T-helper 17 cell (primary cell): Measurements from ENCODE around the gene RIMBP2. TPM values are rescaled to one million over a fixed set of nuclear protein-coding genes. Genes with fewer than 3 reads are reported as not detected.

ENCODE experiments used
- ATAC-seq: fragments of 150-1000 bp; cut with Tn5 transposase; 2 replicates; pipeline ENCODE4 v1.10.0; 2021; ENCODE audit warnings: mild to moderate bottlenecking, moderate library complexity
- DNase-seq, 3 donors: peaks; one replicate each; pipeline versions ENCODE4 v3.0.0 to v3.0.0-alpha.2; 2020 to 2021
- H3K9me3 ChIP-seq: one replicate; pipeline ENCODE4 v1.7.0; 2013; ENCODE audit warnings: low read length, mild to moderate bottlenecking; ENCODE audit not compliant: control insufficient read depth, poor library complexity, severe bottlenecking
- H3K27ac Mint-ChIP-seq: one replicate; pipeline ENCODE4 v1.8.0; 2022; ENCODE audit warnings: mild to moderate bottlenecking, moderate library complexity, mixed read lengths
- H3K27me3 Mint-ChIP-seq: one replicate; pipeline ENCODE4 v1.8.0; 2022; ENCODE audit warnings: mixed read lengths
- H3K36me3 Mint-ChIP-seq: one replicate; pipeline ENCODE4 v1.8.0; 2022; ENCODE audit warnings: low read depth, mixed read lengths
- H3K4me1 Mint-ChIP-seq: one replicate; pipeline ENCODE4 v1.8.0; 2022; ENCODE audit warnings: mild to moderate bottlenecking, mixed read lengths
- H3K4me3 Mint-ChIP-seq: one replicate; pipeline ENCODE4 v1.8.0; 2022; ENCODE audit warnings: mild to moderate bottlenecking, moderate library complexity, mixed read lengths
- total RNA-seq, 4 donors: library from RNA in 2 of 4; stranded (reverse) in 2 of 4; gene quantifications; one replicate each; pipeline ENCODE4 v1.2.3 and lab custom pipeline; 2022 to 2026

Gene RIMBP2
- total RNA-seq, 2 donors from 2014 or later: not detected

- DNase-seq (no peak), ATAC-seq (no peak)
- H3K4me3 Mint-ChIP-seq: no peak overlapping the region
- no peak overlapping the region for H3K27ac Mint-ChIP-seq
- H3K27me3 Mint-ChIP-seq: no peaks in the 10 kb centered on the region
- no peaks in the 10 kb centered on the region for H3K4me1 Mint-ChIP-seq
- no peaks in the 10 kb centered on the region for H3K36me3 Mint-ChIP-seq
- H3K9me3 ChIP-seq: peaks cover 3% of the 10 kb centered on the region
These were observed 245.1 kb downstream of the RIMBP2 start for GRCh38 chr12:130470969-130471368.

- peaks cover 3% of the 10 kb centered on the region for H3K9me3 ChIP-seq
- H3K4me3 Mint-ChIP-seq: no peak overlapping the region
- H3K36me3 Mint-ChIP-seq: no peaks in the 10 kb centered on the region
- H3K4me1 Mint-ChIP-seq: no peaks in the 10 kb centered on the region
- no peak overlapping the region for H3K27ac Mint-ChIP-seq
- no peaks in the 10 kb centered on the region for H3K27me3 Mint-ChIP-seq
- DNase-seq: no peak
- ATAC-seq: no peak
These were observed 246.5 kb downstream of the RIMBP2 start for GRCh38 chr12:130469552-130469951.

- DNase-seq (no peak), ATAC-seq (no peak)
- H3K27me3 Mint-ChIP-seq: no peaks in the 10 kb centered on the region
- no peak overlapping the region for H3K27ac Mint-ChIP-seq
- H3K36me3 Mint-ChIP-seq: no peaks in the 10 kb centered on the region
- no peak overlapping the region for H3K4me3 Mint-ChIP-seq
- H3K4me1 Mint-ChIP-seq: no peaks in the 10 kb centered on the region
- peaks cover 3% of the 10 kb centered on the region for H3K9me3 ChIP-seq
These were observed 247.3 kb downstream of the RIMBP2 start for GRCh38 chr12:130468700-130469245.

- H3K4me1 Mint-ChIP-seq: no peaks in the 10 kb centered on the region
- H3K4me3 Mint-ChIP-seq: no peak overlapping the region
- ATAC-seq: no peak
- H3K27me3 Mint-ChIP-seq: no peaks in the 10 kb centered on the region
- DNase-seq: no peak
- peaks cover 3% of the 10 kb centered on the region for H3K9me3 ChIP-seq
- H3K27ac Mint-ChIP-seq: no peak overlapping the region
- H3K36me3 Mint-ChIP-seq: no peaks in the 10 kb centered on the region
These were observed 247.9 kb downstream of the RIMBP2 start for GRCh38 chr12:130468186-130468585.

GRCh38 chr12:130465626-130466025 is 250.5 kb downstream of the RIMBP2 start:
- Mint-ChIP-seq H3K4me1 (no peaks in the 10 kb centered on the region), H3K27me3 (no peaks in the 10 kb centered on the region), H3K36me3 (no peaks in the 10 kb centered on the region), H3K4me3 (no peak overlapping the region), H3K27ac (no peak overlapping the region)
- no peak for DNase-seq
- peaks cover 3% of the 10 kb centered on the region for H3K9me3 ChIP-seq
- no peak for ATAC-seq

- no peak for ATAC-seq
- H3K9me3 ChIP-seq: peaks cover 3% of the 10 kb centered on the region
- Mint-ChIP-seq H3K27me3 (no peaks in the 10 kb centered on the region), H3K36me3 (no peaks in the 10 kb centered on the region), H3K4me1 (no peaks in the 10 kb centered on the region), H3K27ac (no peak overlapping the region), H3K4me3 (no peak overlapping the region)
- no peak for DNase-seq
These were observed 251.1 kb downstream of the RIMBP2 start for GRCh38 chr12:130465046-130465445.

- Mint-ChIP-seq H3K4me3 (no peak overlapping the region), H3K36me3 (no peaks in the 10 kb centered on the region), H3K27ac (no peak overlapping the region), H3K27me3 (no peaks in the 10 kb centered on the region), H3K4me1 (no peaks in the 10 kb centered on the region)
- H3K9me3 ChIP-seq: no peaks in the 10 kb centered on the region
- DNase-seq: no peak
- ATAC-seq: no peak
These were observed 252.1 kb downstream of the RIMBP2 start for GRCh38 chr12:130463818-130464670.

- Mint-ChIP-seq H3K4me3 (no peak overlapping the region), H3K36me3 (no peaks in the 10 kb centered on the region), H3K4me1 (no peaks in the 10 kb centered on the region), H3K27me3 (no peaks in the 10 kb centered on the region), H3K27ac (no peak overlapping the region)
- ATAC-seq (no peak), DNase-seq (no peak)
- no peaks in the 10 kb centered on the region for H3K9me3 ChIP-seq
These were observed 252.8 kb downstream of the RIMBP2 start for GRCh38 chr12:130463275-130463658.

- ATAC-seq: no peak
- Mint-ChIP-seq H3K4me1 (no peaks in the 10 kb centered on the region), H3K4me3 (no peak overlapping the region), H3K27me3 (no peaks in the 10 kb centered on the region), H3K27ac (no peak overlapping the region), H3K36me3 (no peaks in the 10 kb centered on the region)
- DNase-seq: no peak
- no peaks in the 10 kb centered on the region for H3K9me3 ChIP-seq
These were observed 253.4 kb downstream of the RIMBP2 start for GRCh38 chr12:130462558-130463274.

- no peaks in the 10 kb centered on the region for H3K27me3 Mint-ChIP-seq
- H3K4me1 Mint-ChIP-seq: no peaks in the 10 kb centered on the region
- H3K9me3 ChIP-seq: no peaks in the 10 kb centered on the region
- no peaks in the 10 kb centered on the region for H3K36me3 Mint-ChIP-seq
- DNase-seq (no peak), ATAC-seq (no peak)
- no peak overlapping the region for H3K27ac Mint-ChIP-seq
- no peak overlapping the region for H3K4me3 Mint-ChIP-seq
These were observed 254.1 kb downstream of the RIMBP2 start for GRCh38 chr12:130461839-130462557.

- no peaks in the 10 kb centered on the region for H3K4me1 Mint-ChIP-seq
- ATAC-seq (no peak), DNase-seq (no peak)
- no peaks in the 10 kb centered on the region for H3K36me3 Mint-ChIP-seq
- H3K4me3 Mint-ChIP-seq: no peak overlapping the region
- H3K27ac Mint-ChIP-seq: no peak overlapping the region
- H3K9me3 ChIP-seq: no peaks in the 10 kb centered on the region
- no peaks in the 10 kb centered on the region for H3K27me3 Mint-ChIP-seq
These were observed 254.7 kb downstream of the RIMBP2 start for GRCh38 chr12:130461447-130461815.

GRCh38 chr12:130460611-130461446 is 255.3 kb downstream of the RIMBP2 start:
- Mint-ChIP-seq H3K36me3 (no peaks in the 10 kb centered on the region), H3K27me3 (no peaks in the 10 kb centered on the region), H3K4me1 (no peaks in the 10 kb centered on the region), H3K27ac (no peak overlapping the region), H3K4me3 (no peak overlapping the region)
- ATAC-seq (no peak), DNase-seq (no peak)
- no peaks in the 10 kb centered on the region for H3K9me3 ChIP-seq
